Calu3 (cell line): ENCODE measurements around the gene ARAF. TPM values are rescaled to one million over a fixed set of nuclear protein-coding genes. Genes with fewer than 3 reads are reported as not detected.

Source experiments
- BruUV-seq: library from RNA; stranded (reverse); fragments of 400-500 nt; replicated peaks from 2 replicates; lab custom pipeline; 2021; lab: Mats Ljungman, UMichigan
- CTCF ChIA-PET: fragments of 300-600 bp; sonication (Branson Sonifier 250); formaldehyde crosslinking; loops from one replicate; lab custom pipeline; 2022; ENCODE audit warnings: antibody characterized with exemption; lab: Charles Lee
- DNase-seq: peaks from one replicate; pipeline ENCODE4 v3.0.0; 2022
- H3K27ac Mint-ChIP-seq: one replicate; pipeline ENCODE4 v1.8.0; 2022; ENCODE audit warnings: mixed read lengths; ENCODE audit not compliant: unreplicated experiment
- H3K27me3 Mint-ChIP-seq: one replicate; pipeline ENCODE4 v1.8.0; 2022; ENCODE audit warnings: mixed read lengths; ENCODE audit not compliant: unreplicated experiment
- H3K36me3 Mint-ChIP-seq: one replicate; pipeline ENCODE4 v1.8.0; 2022; ENCODE audit warnings: mild to moderate bottlenecking, moderate library complexity, mixed read lengths; ENCODE audit not compliant: insufficient read depth, unreplicated experiment
- H3K4me1 Mint-ChIP-seq: one replicate; pipeline ENCODE4 v1.8.0; 2022; ENCODE audit warnings: mild to moderate bottlenecking, low read depth, mixed read lengths; ENCODE audit not compliant: unreplicated experiment
- H3K4me3 Mint-ChIP-seq: one replicate; pipeline ENCODE4 v1.8.0; 2022; ENCODE audit warnings: mild to moderate bottlenecking, low read depth, moderate library complexity, mixed read lengths; ENCODE audit not compliant: unreplicated experiment
- H3K9me3 Mint-ChIP-seq: one replicate; pipeline ENCODE4 v1.8.0; 2022; ENCODE audit warnings: low read depth, mixed read lengths; ENCODE audit not compliant: unreplicated experiment
- CTCF ChIP-seq: fragments of 200-600 bp; IDR thresholded peaks from one replicate; pipeline ENCODE4 v1.8.0; 2022; ENCODE audit warnings: antibody characterized with exemption; ENCODE audit not compliant: unreplicated experiment
- intact Hi-C: fragments of 100-400 bp; cut with micrococcal nuclease; formaldehyde crosslinking; loops from one replicate; pipeline ENCODE4 v1.10.0; 2022; ENCODE audit not compliant: unreplicated experiment
- total RNA-seq: library from RNA; stranded (reverse); gene quantifications from 2 replicates; pipeline ENCODE4 v1.2.3, GENCODE V29; 2022

The ARAF gene
- total RNA-seq, 1 experiment from 2014 or later, result 79.2 TPM

- no peak for TF ChIP-seq CTCF
- Mint-ChIP-seq H3K27me3 (no peaks in the 10 kb centered on the region), H3K4me3 (peak overlapping the region; percentile 95), H3K27ac (peak overlapping the region; percentile 99), H3K4me1 (peaks cover 15% of the 10 kb centered on the region), H3K9me3 (no peaks in the 10 kb centered on the region), H3K36me3 (peaks cover 32% of the 10 kb centered on the region)
- DNase-seq, result no peak
- intact Hi-C loops, result loop anchor here (10.0 kb wide), 2 partner anchors 63 to 93 kb away; partner anchors contain the start of genes CFP, ELK1 and UXT
- CTCF ChIA-PET, result no interaction called here
- TSS peak; percentile 41 for BruUV-seq
These were observed 700 bp downstream of the ARAF start for GRCh38 chrX:47561659-47562151.

GRCh38 chrX:47562615-47563243, 1.7 kb downstream of the ARAF start:
- CTCF ChIA-PET, result no interaction called here
- Mint-ChIP-seq H3K27me3 (no peaks in the 10 kb centered on the region), H3K27ac (no peak overlapping the region), H3K4me3 (peak overlapping the region; percentile 95), H3K4me1 (peaks cover 14% of the 10 kb centered on the region), H3K9me3 (no peaks in the 10 kb centered on the region), H3K36me3 (peaks cover 31% of the 10 kb centered on the region)
- peak; percentile 18 for TF ChIP-seq CTCF
- no TSS peak for BruUV-seq
- intact Hi-C loops, result loop anchor here (10.0 kb wide), 2 partner anchors 62 to 92 kb away; partner anchors contain the start of genes CFP, ELK1 and UXT
- DNase-seq, result no peak

DNA sequence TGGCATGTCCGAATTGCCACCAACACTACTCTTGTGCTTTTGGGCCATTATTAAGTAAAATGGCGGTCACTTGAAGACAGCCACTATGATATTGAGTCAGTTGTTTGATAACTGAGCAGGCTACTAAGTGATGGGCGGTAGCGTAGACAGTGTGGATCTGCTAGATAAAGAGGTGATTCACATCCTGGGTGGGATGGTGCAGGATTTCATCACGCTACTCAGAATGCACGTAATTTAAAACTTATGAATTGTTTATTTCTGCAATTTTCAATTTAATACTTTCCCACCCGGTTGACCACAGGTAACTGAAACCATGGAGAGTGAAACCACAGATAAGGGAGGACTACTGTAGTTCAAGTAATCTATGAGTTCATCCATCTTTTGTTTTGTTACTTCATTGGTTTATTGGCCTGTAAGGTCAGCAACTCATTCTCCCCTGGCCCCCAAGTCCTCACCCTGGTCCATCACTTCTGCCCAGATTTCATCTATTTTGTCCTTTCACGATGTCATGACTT, 2.9 kb downstream of the ARAF start:
- Mint-ChIP-seq H3K4me1 (peaks cover 7% of the 10 kb centered on the region), H3K4me3 (no peak overlapping the region), H3K36me3 (peaks cover 34% of the 10 kb centered on the region), H3K9me3 (no peaks in the 10 kb centered on the region), H3K27ac (no peak overlapping the region), H3K27me3 (no peaks in the 10 kb centered on the region)
- no peak for DNase-seq
- intact Hi-C loops, result loop anchor here (10.0 kb wide), 2 partner anchors 61 to 91 kb away; partner anchors contain the start of genes CFP, ELK1 and UXT
- no TSS peak for BruUV-seq
- no peak for TF ChIP-seq CTCF
- CTCF ChIA-PET, result no interaction called here

DNA sequence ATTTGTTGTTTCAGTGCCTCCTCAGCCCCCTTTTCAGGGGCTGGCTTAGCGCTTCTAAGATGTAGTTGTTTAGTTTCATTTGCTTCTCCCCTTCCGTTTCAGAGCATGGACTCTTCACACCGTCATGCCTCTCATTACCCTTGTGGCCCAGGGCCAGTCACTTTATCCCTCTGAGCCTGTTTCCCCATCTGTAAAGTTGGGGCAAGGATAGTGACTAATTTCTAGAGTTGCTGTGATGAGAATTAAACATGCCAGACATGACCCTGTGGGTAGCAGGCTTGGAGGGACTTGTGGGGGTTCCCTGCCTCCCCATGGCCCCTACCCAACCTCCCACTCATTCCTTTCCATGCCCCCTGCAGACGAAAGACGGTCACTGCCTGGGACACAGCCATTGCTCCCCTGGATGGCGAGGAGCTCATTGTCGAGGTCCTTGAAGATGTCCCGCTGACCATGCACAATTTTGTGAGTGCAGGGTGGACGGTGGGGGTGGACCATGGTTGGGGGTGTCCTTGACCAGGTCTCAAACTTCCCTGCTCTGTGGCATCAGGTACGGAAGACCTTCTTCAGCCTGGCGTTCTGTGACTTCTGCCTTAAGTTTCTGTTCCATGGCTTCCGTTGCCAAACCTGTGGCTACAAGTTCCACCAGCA, 3.6 kb downstream of the ARAF start:
- Mint-ChIP-seq H3K27me3 (no peaks in the 10 kb centered on the region), H3K9me3 (no peaks in the 10 kb centered on the region), H3K4me1 (peaks cover 7% of the 10 kb centered on the region), H3K4me3 (no peak overlapping the region), H3K36me3 (peaks cover 42% of the 10 kb centered on the region), H3K27ac (no peak overlapping the region)
- no TSS peak for BruUV-seq
- intact Hi-C loops, result loop anchor here (10.0 kb wide), 2 partner anchors 60 to 90 kb away; partner anchors contain the start of genes CFP, ELK1 and UXT
- CTCF ChIA-PET, result no interaction called here
- TF ChIP-seq CTCF, result no peak
- DNase-seq, result no peak
